HG02678 (cell line): ENCODE data around the gene TMEM18.
"Not testable (repeated sequence)": the region's sequence is repeated elsewhere in the genome, so short reads cannot be mapped to it uniquely, and the experiment has no call there.

Experiments
- ATAC-seq: cut with Tn5 transposase; IDR thresholded peaks from one replicate; pipeline ENCODE4 v1.9.1; 2021; ENCODE audit warnings: mild to moderate bottlenecking, moderate library complexity; ENCODE audit not compliant: unreplicated experiment

The TMEM18 gene

GRCh38 chr2:694174-694573, 17.0 kb upstream of the TMEM18 start:
- ATAC-seq, result no peak

GRCh38 chr2:693606-694005, 16.4 kb upstream of the TMEM18 start:
- no peak for ATAC-seq

GRCh38 chr2:692767-693166, 15.6 kb upstream of the TMEM18 start:
- ATAC-seq, result no peak

- no peak for ATAC-seq
Observed at GRCh38 chr2:691821-692761, 14.9 kb upstream of the TMEM18 start.

- ATAC-seq, result no peak
Observed at GRCh38 chr2:690799-691198, 13.6 kb upstream of the TMEM18 start.

GRCh38 chr2:689877-690510, 12.8 kb upstream of the TMEM18 start:
- no peak for ATAC-seq

- no peak for ATAC-seq
Observed at GRCh38 chr2:689237-689636, 12.0 kb upstream of the TMEM18 start.

- no peak for ATAC-seq
Observed at GRCh38 chr2:688504-689076, 11.4 kb upstream of the TMEM18 start.

- no peak for ATAC-seq
Observed at GRCh38 chr2:685421-685820, 8.2 kb upstream of the TMEM18 start.

GRCh38 chr2:684913-685312, 7.7 kb upstream of the TMEM18 start:
- ATAC-seq, result not testable (repeated sequence)

GRCh38 chr2:682226-682625, 5.0 kb upstream of the TMEM18 start:
- ATAC-seq, result no peak

GRCh38 chr2:681312-681711, 4.1 kb upstream of the TMEM18 start:
- ATAC-seq, result no peak

GRCh38 chr2:680496-680895, 3.3 kb upstream of the TMEM18 start:
- no peak for ATAC-seq

- ATAC-seq, result no peak
Observed at GRCh38 chr2:678964-679363, 1.8 kb upstream of the TMEM18 start.

GRCh38 chr2:677959-678550, 849 bp upstream of the TMEM18 start:
- no peak for ATAC-seq

- ATAC-seq, result peak; percentile 78
Observed at GRCh38 chr2:676647-677055, 555 bp downstream of the TMEM18 start.

- peak; percentile 24 for ATAC-seq
Observed at GRCh38 chr2:675982-676646, 1.1 kb downstream of the TMEM18 start.

GRCh38 chr2:675460-675859, 1.7 kb downstream of the TMEM18 start:
- ATAC-seq, result no peak

GRCh38 chr2:675051-675450, 2.2 kb downstream of the TMEM18 start:
- ATAC-seq, result no peak

- no peak for ATAC-seq
Observed at GRCh38 chr2:674321-674985, 2.8 kb downstream of the TMEM18 start.
